Anterior cingulate cortex (tissue), 58 donors: ENCODE results near the gene NXF1.
"Not testable (repeated sequence)": the region's sequence is repeated elsewhere in the genome, so short reads cannot be mapped to it uniquely, and the experiment has no call there.

Experiments
- DNase-seq, 58 donors: peaks; one replicate each; lab custom pipeline; 2025; lab: John Stamatoyannopoulos, UW

The NXF1 gene

GRCh38 chr11:62749931-62750330, 55.3 kb downstream of the NXF1 start:
- DNase-seq = not testable (repeated sequence)

GRCh38 chr11:62747475-62748160, 57.6 kb downstream of the NXF1 start:
- peak in 1 of 58 donors; percentile 32 for DNase-seq
